Measurements from ENCODE around the gene SUGCT.

GRCh38 chr7:40836218-40836617, 701.4 kb downstream of the SUGCT start:
- TF ChIP-seq POLR2A (IDR thresholded peaks at IDR 0.05) (no peak), CTCF (IDR thresholded peaks at IDR 0.05) (no peak)
